ENCODE results near the gene QPRT. TPM values are rescaled to one million over a fixed set of nuclear protein-coding genes. Genes with fewer than 3 reads are reported as not detected.
"Not testable (repeated sequence)": the region's sequence is repeated elsewhere in the genome, so short reads cannot be mapped to it uniquely, and the experiment has no call there.

QPRT gene
- total RNA-seq, 1 donor: 19.5 TPM

DNA sequence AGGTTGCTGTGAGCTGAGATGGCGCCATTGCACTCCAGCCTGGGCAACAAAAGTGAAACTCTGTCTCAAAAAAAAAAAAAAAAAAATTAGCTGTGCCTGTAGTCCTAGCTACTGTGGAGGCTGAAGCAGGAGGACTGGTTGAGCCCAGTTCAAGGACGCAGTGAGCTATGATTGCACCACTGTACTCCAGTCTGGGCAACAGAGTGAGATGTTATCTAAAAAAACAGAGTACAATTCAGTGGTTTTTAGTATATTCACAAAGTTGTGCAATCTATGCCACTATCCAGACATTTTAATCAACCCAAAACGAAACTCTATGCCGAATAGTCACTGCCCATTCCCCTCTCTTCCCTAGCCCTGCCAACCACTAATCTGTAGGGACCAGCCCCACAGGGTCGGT lies 41.7 kb downstream of the QPRT start:
- Histone ChIP-seq H3K9me3 (ENCODE audit: low read depth, low read length) (no peaks in the 10 kb centered on the region), H3K4me1 (ENCODE audit: insufficient read depth, low read length) (no peaks in the 10 kb centered on the region), H3K4me2 (ENCODE audit: insufficient read depth, low read length) (peak overlapping the region; percentile 37), H4K20me1 (ENCODE audit: insufficient read depth, low read length) (no peaks in the 10 kb centered on the region), H3K27me3 (ENCODE audit: insufficient read depth, low read length) (peaks cover 2% of the 10 kb centered on the region), H2AFZ (ENCODE audit: low read length) (no peak overlapping the region), H3K4me3 (ENCODE audit: insufficient read depth, low read length) (peak overlapping the region; percentile 29), H3K27ac (ENCODE audit: low read depth, low read length) (no peak overlapping the region), H3K36me3 (ENCODE audit: insufficient read depth, low read length) (no peaks in the 10 kb centered on the region), H3K79me2 (ENCODE audit: insufficient read depth, low read length) (no peaks in the 10 kb centered on the region)
- DNase-seq (ENCODE audit: insufficient read length, low spot score, missing footprints): no peak
- TF ChIP-seq CTCF (IDR thresholded peaks at IDR 0.05; ENCODE audit: extremely low read depth, low read depth, low read length): no peak

- Histone ChIP-seq H3K4me2 (ENCODE audit: insufficient read depth, low read length) (peak overlapping the region; percentile 37), H2AFZ (ENCODE audit: low read length) (peak overlapping the region; percentile 51), H3K4me3 (ENCODE audit: insufficient read depth, low read length) (peak overlapping the region; percentile 29)
- H3K27me3 ChIP-seq (ENCODE audit: insufficient read depth, low read length); H3K79me2 ChIP-seq (ENCODE audit: insufficient read depth, low read length); H3K27ac ChIP-seq (ENCODE audit: low read depth, low read length); H3K36me3 ChIP-seq (ENCODE audit: insufficient read depth, low read length); DNase-seq (ENCODE audit: insufficient read length, low spot score, missing footprints); H3K9me3 ChIP-seq (ENCODE audit: low read depth, low read length); H4K20me1 ChIP-seq (ENCODE audit: insufficient read depth, low read length); H3K4me1 ChIP-seq (ENCODE audit: insufficient read depth, low read length): not testable (repeated sequence)
- peak; percentile 46 for TF ChIP-seq CTCF (IDR thresholded peaks at IDR 0.05; ENCODE audit: extremely low read depth, low read depth, low read length)
Measured at GRCh38 chr16:29721167-29721879, 42.3 kb downstream of the QPRT start.

DNA sequence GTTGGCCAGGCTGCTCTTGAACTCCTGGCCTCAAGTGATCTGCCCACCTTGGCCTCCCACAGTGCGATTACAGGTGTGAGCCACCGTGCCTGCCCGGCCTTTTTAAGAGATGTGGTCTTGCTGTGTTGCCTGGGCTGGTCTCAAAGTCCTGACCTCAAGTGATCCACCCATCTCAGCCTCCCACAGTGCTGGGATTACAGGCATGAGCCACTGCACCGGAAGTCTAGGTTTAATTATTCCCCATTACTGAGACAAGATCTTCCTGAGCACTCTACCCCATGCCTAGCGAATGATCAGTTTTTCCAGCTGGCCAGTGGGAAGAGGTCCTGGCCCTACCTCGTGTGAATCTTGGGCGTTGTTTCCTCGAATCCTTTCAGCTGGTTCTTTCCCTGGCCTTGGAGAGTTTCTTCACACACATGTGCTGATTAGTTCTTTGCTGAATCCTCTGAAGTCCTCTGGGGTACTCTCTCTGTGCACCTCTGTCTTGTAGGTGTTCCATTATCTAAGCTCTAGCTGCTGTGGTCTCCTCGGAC lies 47.9 kb downstream of the QPRT start:
- H3K36me3 ChIP-seq (ENCODE audit: insufficient read depth, low read length): no peaks in the 10 kb centered on the region
- H2AFZ ChIP-seq (ENCODE audit: low read length): no peak overlapping the region
- no peaks in the 10 kb centered on the region for H3K9me3 ChIP-seq (ENCODE audit: low read depth, low read length)
- H3K4me1 ChIP-seq (ENCODE audit: insufficient read depth, low read length): no peaks in the 10 kb centered on the region
- TF ChIP-seq CTCF (IDR thresholded peaks at IDR 0.05; ENCODE audit: extremely low read depth, low read depth, low read length): no peak
- H3K4me3 ChIP-seq (ENCODE audit: insufficient read depth, low read length): no peak overlapping the region
- peaks cover 5% of the 10 kb centered on the region for H3K27me3 ChIP-seq (ENCODE audit: insufficient read depth, low read length)
- no peak for DNase-seq (ENCODE audit: insufficient read length, low spot score, missing footprints)
- H4K20me1 ChIP-seq (ENCODE audit: insufficient read depth, low read length): no peaks in the 10 kb centered on the region
- H3K27ac ChIP-seq (ENCODE audit: low read depth, low read length): no peak overlapping the region
- H3K79me2 ChIP-seq (ENCODE audit: insufficient read depth, low read length): no peaks in the 10 kb centered on the region
- H3K4me2 ChIP-seq (ENCODE audit: insufficient read depth, low read length): no peak overlapping the region

- no peaks in the 10 kb centered on the region for H3K9me3 ChIP-seq (ENCODE audit: low read depth, low read length)
Measured at GRCh38 chr16:29727452-29727851, 48.5 kb downstream of the QPRT start.

More at GRCh38 chr16:29727452-29727851, 48.5 kb downstream of the QPRT start:
- no peak for DNase-seq (ENCODE audit: insufficient read length, low spot score, missing footprints)
- Histone ChIP-seq H3K4me1 (ENCODE audit: insufficient read depth, low read length) (no peaks in the 10 kb centered on the region), H2AFZ (ENCODE audit: low read length) (no peak overlapping the region), H3K27ac (ENCODE audit: low read depth, low read length) (no peak overlapping the region), H4K20me1 (ENCODE audit: insufficient read depth, low read length) (no peaks in the 10 kb centered on the region), H3K79me2 (ENCODE audit: insufficient read depth, low read length) (no peaks in the 10 kb centered on the region), H3K4me3 (ENCODE audit: insufficient read depth, low read length) (no peak overlapping the region), H3K27me3 (ENCODE audit: insufficient read depth, low read length) (peaks cover 5% of the 10 kb centered on the region), H3K4me2 (ENCODE audit: insufficient read depth, low read length) (no peak overlapping the region), H3K36me3 (ENCODE audit: insufficient read depth, low read length) (no peaks in the 10 kb centered on the region)
- no peak for TF ChIP-seq CTCF (IDR thresholded peaks at IDR 0.05; ENCODE audit: extremely low read depth, low read depth, low read length)
